HCT116 (cell line): ENCODE measurements around the gene LRFN2. TPM values are rescaled to one million over a fixed set of nuclear protein-coding genes. Genes with fewer than 3 reads are reported as not detected.

Experiments
- ATAC-seq: fragments of 200-7000 bp; cut with Tn5 transposase; 2 replicates; pipeline ENCODE4 v1.9.1; 2020; ENCODE audit warnings: mild to moderate bottlenecking, moderate library complexity
- BruUV-seq: library from RNA; stranded (reverse); fragments of 400-500 nt; replicated peaks from 2 replicates; lab custom pipeline; 2021; lab: Mats Ljungman, UMichigan
- CTCF ChIA-PET: fragments of 300-600 bp; sonication (Branson Sonifier 250); formaldehyde crosslinking; loops from one replicate; lab custom pipeline; 2021; ENCODE audit warnings: antibody characterized with exemption; lab: Charles Lee
- POLR2A ChIA-PET: fragments of 300-600, 350-600 bp; sonication (Branson Sonifier 250); formaldehyde crosslinking; loops from one replicate; lab custom pipeline; 2021; ENCODE audit warnings: antibody characterized with exemption; lab: Charles Lee
- RAD21 ChIA-PET, 2 experiments: fragments of 300-600 bp; sonication (Branson Sonifier 250); formaldehyde crosslinking; loops; one replicate each; lab custom pipeline; 2023; ENCODE audit warnings: low total read pairs in 2 of 2; ENCODE audit not compliant: uncharacterized antibody in 2 of 2, unreplicated experiment in 2 of 2, low non-redundant PET in 1 of 2; lab: Charles Lee
- DNase-seq: peaks from one replicate; pipeline ENCODE4 v3.0.0-alpha.2; 2010; ENCODE audit warnings: low read depth, low spot score
- H2AFZ ChIP-seq: fragments of 200-600 bp; shearing (Covaris generic), sonication (generic); 2 replicates; pipeline ENCODE4 v1.6.1; 2017; ENCODE audit warnings: low read depth, mixed run types, mixed read lengths, antibody characterized with exemption, low read length; ENCODE audit not compliant: poor library complexity, severe bottlenecking
- H3K27ac ChIP-seq: 2 replicates; pipeline ENCODE4 v1.5.1; 2012; ENCODE audit warnings: low read depth, low read length
- H3K27me3 ChIP-seq: fragments of 200-600 bp; sonication (generic); 2 replicates; pipeline ENCODE4 v1.6.1; 2016; ENCODE audit warnings: mixed run types, low read length, mixed read lengths; ENCODE audit not compliant: insufficient read depth
- H3K36me3 ChIP-seq, 2 experiments: fragments of 200-500 bp in 1 of 2; fragments of 200-600 bp in 1 of 2; sonication (Bioruptor generic) in 1 of 2; sonication (generic) in 1 of 2; 2 replicates each; pipeline versions ENCODE4 v1.5.1 to v1.6.1; 2014 to 2016; ENCODE audit warnings: low read length in 2 of 2, inconsistent platforms in 1 of 2, mixed read lengths in 1 of 2, mixed run types in 1 of 2; ENCODE audit not compliant: insufficient read depth in 2 of 2, control insufficient read depth in 1 of 2
- H3K4me1 ChIP-seq, 2 experiments: fragments of 200-600 bp in 1 of 2; sonication (generic) in 1 of 2; 2 replicates each; pipeline versions ENCODE4 v1.5.1 to v1.6.1; 2012 to 2017; ENCODE audit warnings: low read length in 2 of 2, inconsistent platforms in 1 of 2, mild to moderate bottlenecking in 1 of 2, mixed read lengths in 1 of 2, mixed run types in 1 of 2, moderate library complexity in 1 of 2; ENCODE audit not compliant: insufficient read depth in 2 of 2, control insufficient read depth in 1 of 2
- H3K4me2 ChIP-seq: fragments of 200-600 bp; sonication (generic); 2 replicates; pipeline ENCODE4 v1.6.1; 2017; ENCODE audit warnings: mixed run types, low read length, mixed read lengths
- H3K4me3 ChIP-seq, 2 experiments: fragments of 200-600 bp in 1 of 2; sonication (generic) in 1 of 2; replicated peaks in 1 of 2; 2 replicates each; pipeline ENCODE4 v1.5.1; 2011 to 2016; ENCODE audit warnings: low read length in 2 of 2, control low read depth in 1 of 2, low read depth in 1 of 2, mild to moderate bottlenecking in 1 of 2, mixed read lengths in 1 of 2, mixed run types in 1 of 2
- H3K79me2 ChIP-seq: fragments of 200-600 bp; sonication (generic); 2 replicates; pipeline ENCODE4 v1.6.1; 2017; ENCODE audit warnings: mild to moderate bottlenecking, mixed run types, low read length, moderate library complexity, mixed read lengths; ENCODE audit not compliant: insufficient read depth
- H3K9ac ChIP-seq: fragments of 200-600 bp; sonication (generic); 2 replicates; pipeline ENCODE4 v1.6.1; 2016; ENCODE audit warnings: low read length, mixed read lengths
- H3K9me2 ChIP-seq: fragments of 200-600 bp; sonication (generic), shearing (Covaris generic); 2 replicates; pipeline ENCODE4 v1.6.1; 2017; ENCODE audit warnings: mixed run types, mild to moderate bottlenecking, moderate library complexity; ENCODE audit not compliant: insufficient read depth
- H3K9me3 ChIP-seq, 2 experiments: fragments of 200-500 bp in 1 of 2; fragments of 200-600 bp in 1 of 2; sonication (Bioruptor generic) in 1 of 2; sonication (generic) in 1 of 2; 2 replicates each; pipeline ENCODE4 v1.6.1; 2014 to 2017; ENCODE audit warnings: low read length in 2 of 2, mixed read lengths in 2 of 2, inconsistent platforms in 1 of 2, low read depth in 1 of 2, mild to moderate bottlenecking in 1 of 2, mixed run types in 1 of 2, moderate library complexity in 1 of 2; ENCODE audit not compliant: control insufficient read depth in 1 of 2, insufficient read depth in 1 of 2
- H4K20me1 ChIP-seq: fragments of 200-600 bp; sonication (generic), shearing (Covaris generic); 2 replicates; pipeline ENCODE4 v1.6.1; 2017; ENCODE audit warnings: mixed run types, mild to moderate bottlenecking, moderate library complexity; ENCODE audit not compliant: insufficient read depth
- JUND ChIP-seq: IDR thresholded peaks from 2 replicates; pipeline ENCODE4 v1.6.1; 2012
- RAD21 ChIP-seq: IDR thresholded peaks from 2 replicates; pipeline ENCODE4 v1.6.1; 2012; ENCODE audit warnings: low read depth, mild to moderate bottlenecking
- intact Hi-C: fragments of 100-400 bp; cut with micrococcal nuclease; formaldehyde crosslinking; loops from 2 replicates; pipeline ENCODE4 v1.10.0; 2022
- total RNA-seq: library from RNA; stranded (reverse); gene quantifications from one replicate; pipeline ENCODE4 v1.2.1, GENCODE V29; 2021; ENCODE audit not compliant: unreplicated experiment
- TF ChIP-seq, protein P1 (sequence below), 3 experiments: fragments of 200-600 bp in 1 of 3; sonication (generic) in 1 of 3; IDR thresholded peaks in 2 of 3; conservative IDR thresholded peaks in 1 of 3; 2 replicates each; pipeline ENCODE4 v1.5.1; 2012 to 2017; ENCODE audit warnings: low read depth in 2 of 3, low read length in 2 of 3, antibody characterized with exemption in 1 of 3, borderline replicate concordance in 1 of 3, control low read depth in 1 of 3, mild to moderate bottlenecking in 1 of 3, mixed read lengths in 1 of 3, mixed run types in 1 of 3, moderate library complexity in 1 of 3; ENCODE audit not compliant: insufficient read depth in 1 of 3
- TF ChIP-seq, protein P2 (sequence below): IDR thresholded peaks from 2 replicates; pipeline ENCODE4 v1.6.1; 2012; ENCODE audit warnings: low read depth

LRFN2 gene
- total RNA-seq, 1 experiment from 2014 or later: not detected

- DNase-seq (no peak), ATAC-seq (no peak)
- ChIA-PET RAD21 (no interaction called here), CTCF (no interaction called here), POLR2A (no interaction called here)
- no peak overlapping the region for H3K4me2 ChIP-seq
- H3K36me3 ChIP-seq: no peaks in the 10 kb centered on the region
- no peaks in the 10 kb centered on the region for H3K27me3 ChIP-seq
- no peaks in the 10 kb centered on the region for H3K79me2 ChIP-seq
- H3K27ac ChIP-seq: no peak overlapping the region
- H3K9me3 ChIP-seq: no peaks in the 10 kb centered on the region
- TF ChIP-seq, protein P1, sequence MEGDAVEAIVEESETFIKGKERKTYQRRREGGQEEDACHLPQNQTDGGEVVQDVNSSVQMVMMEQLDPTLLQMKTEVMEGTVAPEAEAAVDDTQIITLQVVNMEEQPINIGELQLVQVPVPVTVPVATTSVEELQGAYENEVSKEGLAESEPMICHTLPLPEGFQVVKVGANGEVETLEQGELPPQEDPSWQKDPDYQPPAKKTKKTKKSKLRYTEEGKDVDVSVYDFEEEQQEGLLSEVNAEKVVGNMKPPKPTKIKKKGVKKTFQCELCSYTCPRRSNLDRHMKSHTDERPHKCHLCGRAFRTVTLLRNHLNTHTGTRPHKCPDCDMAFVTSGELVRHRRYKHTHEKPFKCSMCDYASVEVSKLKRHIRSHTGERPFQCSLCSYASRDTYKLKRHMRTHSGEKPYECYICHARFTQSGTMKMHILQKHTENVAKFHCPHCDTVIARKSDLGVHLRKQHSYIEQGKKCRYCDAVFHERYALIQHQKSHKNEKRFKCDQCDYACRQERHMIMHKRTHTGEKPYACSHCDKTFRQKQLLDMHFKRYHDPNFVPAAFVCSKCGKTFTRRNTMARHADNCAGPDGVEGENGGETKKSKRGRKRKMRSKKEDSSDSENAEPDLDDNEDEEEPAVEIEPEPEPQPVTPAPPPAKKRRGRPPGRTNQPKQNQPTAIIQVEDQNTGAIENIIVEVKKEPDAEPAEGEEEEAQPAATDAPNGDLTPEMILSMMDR (IDR thresholded peaks at IDR 0.05 in 2 of 3, conservative IDR thresholded peaks at IDR 0.05 in 1 of 3; ENCODE audit: borderline replicate concordance in 1 of 3, insufficient read depth in 1 of 3, low read depth in 2 of 3, low read length in 2 of 3): no peak
- TF ChIP-seq RAD21 (no peak), JUND (no peak)
- TF ChIP-seq, protein P2, sequence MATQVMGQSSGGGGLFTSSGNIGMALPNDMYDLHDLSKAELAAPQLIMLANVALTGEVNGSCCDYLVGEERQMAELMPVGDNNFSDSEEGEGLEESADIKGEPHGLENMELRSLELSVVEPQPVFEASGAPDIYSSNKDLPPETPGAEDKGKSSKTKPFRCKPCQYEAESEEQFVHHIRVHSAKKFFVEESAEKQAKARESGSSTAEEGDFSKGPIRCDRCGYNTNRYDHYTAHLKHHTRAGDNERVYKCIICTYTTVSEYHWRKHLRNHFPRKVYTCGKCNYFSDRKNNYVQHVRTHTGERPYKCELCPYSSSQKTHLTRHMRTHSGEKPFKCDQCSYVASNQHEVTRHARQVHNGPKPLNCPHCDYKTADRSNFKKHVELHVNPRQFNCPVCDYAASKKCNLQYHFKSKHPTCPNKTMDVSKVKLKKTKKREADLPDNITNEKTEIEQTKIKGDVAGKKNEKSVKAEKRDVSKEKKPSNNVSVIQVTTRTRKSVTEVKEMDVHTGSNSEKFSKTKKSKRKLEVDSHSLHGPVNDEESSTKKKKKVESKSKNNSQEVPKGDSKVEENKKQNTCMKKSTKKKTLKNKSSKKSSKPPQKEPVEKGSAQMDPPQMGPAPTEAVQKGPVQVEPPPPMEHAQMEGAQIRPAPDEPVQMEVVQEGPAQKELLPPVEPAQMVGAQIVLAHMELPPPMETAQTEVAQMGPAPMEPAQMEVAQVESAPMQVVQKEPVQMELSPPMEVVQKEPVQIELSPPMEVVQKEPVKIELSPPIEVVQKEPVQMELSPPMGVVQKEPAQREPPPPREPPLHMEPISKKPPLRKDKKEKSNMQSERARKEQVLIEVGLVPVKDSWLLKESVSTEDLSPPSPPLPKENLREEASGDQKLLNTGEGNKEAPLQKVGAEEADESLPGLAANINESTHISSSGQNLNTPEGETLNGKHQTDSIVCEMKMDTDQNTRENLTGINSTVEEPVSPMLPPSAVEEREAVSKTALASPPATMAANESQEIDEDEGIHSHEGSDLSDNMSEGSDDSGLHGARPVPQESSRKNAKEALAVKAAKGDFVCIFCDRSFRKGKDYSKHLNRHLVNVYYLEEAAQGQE: no peak
- BruUV-seq: no TSS peak
- peaks cover 0 to under 1% of the 10 kb centered on the region in 2 experiments; a peak in 2 of 4 replicates for H3K4me1 ChIP-seq
- H2AFZ ChIP-seq: no peak overlapping the region
- no peaks in the 10 kb centered on the region for H4K20me1 ChIP-seq
- intact Hi-C loops: no loop called here
- no peak overlapping the region for H3K9ac ChIP-seq
- H3K4me3 ChIP-seq: no peak overlapping the region
- H3K9me2 ChIP-seq: no peaks in the 10 kb centered on the region
Measured at GRCh38 chr6:40509716-40510260, 77.4 kb downstream of the LRFN2 start.
